ENCODE measurements around the gene SBK2. TPM values are rescaled to one million over a fixed set of nuclear protein-coding genes. Genes with fewer than 3 reads are reported as not detected.

SBK2 gene
- total RNA-seq, 1 experiment from 2014 or later = 3.5 TPM

GRCh38 chr19:55516878-55517620 is 19.9 kb downstream of the SBK2 start:
- peak; percentile 83 to 97 for DNase-seq
- TSS peak; percentile 45 for BruUV-seq (replicated peaks)
- no peaks in the 10 kb centered on the region for H4K20me1 ChIP-seq (ENCODE audit: insufficient read depth)
- H3K36me3 ChIP-seq (ENCODE audit: low read depth) = no peaks in the 10 kb centered on the region
- no peaks in the 10 kb centered on the region for H3K4me1 ChIP-seq (replicated peaks; ENCODE audit: insufficient read depth)
- no peaks in the 10 kb centered on the region for H3K9me3 ChIP-seq (ENCODE audit: insufficient read depth, low read depth)
- ChIA-PET CTCF (interaction anchor here (0.5 kb wide), 1 partner anchor 66 kb away, joined by 3 read pairs; no protein-coding TSS in a partner anchor), POLR2A (ENCODE audit: unreplicated experiment) (interaction anchor here (0.5 kb wide), 1 partner anchor 30 kb away, joined by 8 read pairs; no protein-coding TSS in a partner anchor)
- peak overlapping the region; percentile 85 for H2AFZ ChIP-seq
- TF ChIP-seq EZH2 (IDR thresholded peaks at IDR 0.05; ENCODE audit: low read depth) (no peak), CTCF (conservative IDR thresholded peaks at IDR 0.05) (peak; percentile 94)
- H3K4me2 ChIP-seq = peak overlapping the region; percentile 96
- no peak overlapping the region for H3K27ac ChIP-seq
- no peaks in the 10 kb centered on the region for H3K79me2 ChIP-seq (ENCODE audit: low read depth)
- intact Hi-C loops (cut with micrococcal nuclease; ENCODE audit: unreplicated experiment) = loop anchor here (1.0 to 2.0 kb wide), 6 partner anchors 32 to 114 kb away; partner anchors contain the start of genes FIZ1 and ZNF784
- H3K9me2 ChIP-seq (ENCODE audit: insufficient read depth) = no peaks in the 10 kb centered on the region
- H3K27me3 ChIP-seq (ENCODE audit: insufficient read depth, low read depth) = peaks cover 17% of the 10 kb centered on the region
- peak overlapping the region; percentile 60; the same call in 1 of the 2 replicates for H3K4me3 ChIP-seq
- H3F3A ChIP-seq (ENCODE audit: insufficient read depth, low read depth) = peaks cover 17% of the 10 kb centered on the region

GRCh38 chr19:55508120-55508519 is 28.8 kb downstream of the SBK2 start:
- H4K20me1 ChIP-seq (ENCODE audit: insufficient read depth) = no peaks in the 10 kb centered on the region
- no peaks in the 10 kb centered on the region for H3K79me2 ChIP-seq (ENCODE audit: low read depth)
- no TSS peak for BruUV-seq (replicated peaks)
- ChIA-PET CTCF (interaction anchor here (0.6 kb wide), 1 partner anchor 97 kb away, joined by 3 read pairs; the partner anchor contains the start of gene ZNF865), POLR2A (ENCODE audit: unreplicated experiment) (no interaction called here)
- TF ChIP-seq EZH2 (IDR thresholded peaks at IDR 0.05; ENCODE audit: low read depth) = no peak
- TF ChIP-seq CTCF (conservative IDR thresholded peaks at IDR 0.05) = no peak
- H3K4me1 ChIP-seq (replicated peaks; ENCODE audit: insufficient read depth) = no peaks in the 10 kb centered on the region
- no peak for DNase-seq
- intact Hi-C loops (cut with micrococcal nuclease; ENCODE audit: unreplicated experiment) = loop anchor here (10.0 kb wide), 1 partner anchor 623 kb away; no protein-coding TSS in a partner anchor
- H3K4me2 ChIP-seq = no peak overlapping the region
- H3K27ac ChIP-seq = no peak overlapping the region
- H3K9me3 ChIP-seq (ENCODE audit: insufficient read depth, low read depth) = no peaks in the 10 kb centered on the region
- H3K4me3 ChIP-seq = no peak overlapping the region
- H3K9me2 ChIP-seq (ENCODE audit: insufficient read depth) = no peaks in the 10 kb centered on the region
- peaks cover 49% of the 10 kb centered on the region for H3K27me3 ChIP-seq (ENCODE audit: insufficient read depth, low read depth)
- H3F3A ChIP-seq (ENCODE audit: insufficient read depth, low read depth) = no peaks in the 10 kb centered on the region
- H3K36me3 ChIP-seq (ENCODE audit: low read depth) = no peaks in the 10 kb centered on the region
- no peak overlapping the region for H2AFZ ChIP-seq

GRCh38 chr19:55504981-55505380 is 32.0 kb downstream of the SBK2 start:
- ChIA-PET POLR2A (ENCODE audit: unreplicated experiment) (no interaction called here), CTCF (interaction anchor here (2.2 kb wide), 1 partner anchor 38 kb away, joined by 13 read pairs; no protein-coding TSS in a partner anchor)
- Histone ChIP-seq H4K20me1 (ENCODE audit: insufficient read depth) (no peaks in the 10 kb centered on the region), H3K4me2 (no peak overlapping the region), H3F3A (ENCODE audit: insufficient read depth, low read depth) (no peaks in the 10 kb centered on the region), H3K9me2 (ENCODE audit: insufficient read depth) (no peaks in the 10 kb centered on the region), H3K27ac (no peak overlapping the region), H3K36me3 (ENCODE audit: low read depth) (no peaks in the 10 kb centered on the region), H3K4me3 (no peak overlapping the region), H3K4me1 (replicated peaks; ENCODE audit: insufficient read depth) (no peaks in the 10 kb centered on the region), H2AFZ (no peak overlapping the region), H3K9me3 (ENCODE audit: insufficient read depth, low read depth) (no peaks in the 10 kb centered on the region), H3K79me2 (ENCODE audit: low read depth) (no peaks in the 10 kb centered on the region), H3K27me3 (ENCODE audit: insufficient read depth, low read depth) (peaks cover 28% of the 10 kb centered on the region)
- intact Hi-C loops (cut with micrococcal nuclease; ENCODE audit: unreplicated experiment) = loop anchor here (1.0 to 10.0 kb wide), 4 partner anchors 88 to 620 kb away; no protein-coding TSS in a partner anchor
- BruUV-seq (replicated peaks) = no TSS peak
- DNase-seq = no peak
- TF ChIP-seq CTCF (conservative IDR thresholded peaks at IDR 0.05) = no peak
- no peak for TF ChIP-seq EZH2 (IDR thresholded peaks at IDR 0.05; ENCODE audit: low read depth)

All from PC-9 (cell line).